Testis (tissue), 2 donors: ENCODE results near the gene ALX1.

Source experiments
- CTCF ChIP-seq, 3 experiments: fragments of 450-650 bp in 2 of 3; fragments of 200-600 bp in 1 of 3; sonication (generic) in 1 of 3; IDR thresholded peaks; one replicate each; pipeline ENCODE4 v1.5.1; 2016 to 2019; ENCODE audit warnings: antibody characterized with exemption in 3 of 3, mild to moderate bottlenecking in 2 of 3, moderate library complexity in 1 of 3
- POLR2A ChIP-seq: fragments of 450-650 bp; IDR thresholded peaks from one replicate; pipeline ENCODE4 v1.6.1; 2017; ENCODE audit warnings: antibody characterized with exemption, mild to moderate bottlenecking, moderate library complexity

- TF ChIP-seq CTCF (IDR thresholded peaks at IDR 0.05) (no peak), POLR2A (no peak)
These were observed 6.4 kb upstream of the ALX1 start for GRCh38 chr12:85273381-85274314.
